Stimulated activated CD8-positive, alpha-beta memory T cell treated with anti-CD3 and anti-CD28 coated beads, Interleukin-7, amount 100 ng/mL, for 48 hours (primary cell): Measurements from ENCODE around the gene KIF2A.

Source experiments
- DNase-seq, 2 donors: peaks; one replicate each; pipeline ENCODE4 v3.0.0-alpha.2; 2020; ENCODE audit warnings: low read depth in 1 of 2; ENCODE audit errors: extremely low read depth in 1 of 2

The KIF2A gene

DNA sequence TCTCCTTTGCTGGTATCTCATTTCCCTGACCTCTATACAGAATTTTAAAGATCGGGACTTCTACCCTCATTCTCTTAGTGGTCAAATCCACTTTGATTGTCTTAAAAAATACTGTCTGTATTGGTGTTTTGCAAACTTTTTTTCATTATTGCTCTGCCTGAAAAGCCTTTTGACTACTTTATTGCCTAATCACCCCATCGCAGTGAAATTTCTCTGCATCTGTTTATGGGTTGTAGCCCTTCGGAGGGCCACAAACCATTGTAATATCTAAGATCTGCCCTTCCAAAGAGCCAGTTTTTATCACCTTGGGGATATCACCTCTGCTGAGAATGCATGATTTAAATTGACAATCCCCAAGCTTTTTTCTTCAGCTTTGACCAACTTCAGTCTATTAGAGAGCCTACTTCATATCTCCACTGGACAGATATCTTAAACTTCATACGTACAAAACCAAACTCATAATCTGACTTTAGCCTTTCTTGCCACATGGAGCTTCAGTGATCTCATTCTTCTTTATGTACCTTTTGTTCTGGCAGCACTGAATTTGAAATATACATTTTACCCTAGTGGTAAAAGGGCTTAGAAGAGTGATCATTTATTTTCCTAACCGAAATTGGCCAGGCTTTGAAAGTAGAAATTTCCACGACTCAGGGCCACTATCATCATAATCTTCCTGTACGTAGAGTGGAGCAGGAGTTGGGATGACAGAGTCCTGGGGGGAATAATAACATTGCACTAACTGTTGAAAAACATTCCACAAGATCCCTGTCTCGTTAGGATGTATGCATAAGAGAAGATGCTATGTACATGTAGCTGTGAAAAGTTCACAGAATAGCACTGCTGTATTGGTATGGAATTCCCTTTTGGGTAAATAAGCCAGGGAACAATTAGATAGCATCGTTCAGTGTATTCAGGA is 21.4 kb downstream of the KIF2A start:
- DNase-seq, result no peak

DNA sequence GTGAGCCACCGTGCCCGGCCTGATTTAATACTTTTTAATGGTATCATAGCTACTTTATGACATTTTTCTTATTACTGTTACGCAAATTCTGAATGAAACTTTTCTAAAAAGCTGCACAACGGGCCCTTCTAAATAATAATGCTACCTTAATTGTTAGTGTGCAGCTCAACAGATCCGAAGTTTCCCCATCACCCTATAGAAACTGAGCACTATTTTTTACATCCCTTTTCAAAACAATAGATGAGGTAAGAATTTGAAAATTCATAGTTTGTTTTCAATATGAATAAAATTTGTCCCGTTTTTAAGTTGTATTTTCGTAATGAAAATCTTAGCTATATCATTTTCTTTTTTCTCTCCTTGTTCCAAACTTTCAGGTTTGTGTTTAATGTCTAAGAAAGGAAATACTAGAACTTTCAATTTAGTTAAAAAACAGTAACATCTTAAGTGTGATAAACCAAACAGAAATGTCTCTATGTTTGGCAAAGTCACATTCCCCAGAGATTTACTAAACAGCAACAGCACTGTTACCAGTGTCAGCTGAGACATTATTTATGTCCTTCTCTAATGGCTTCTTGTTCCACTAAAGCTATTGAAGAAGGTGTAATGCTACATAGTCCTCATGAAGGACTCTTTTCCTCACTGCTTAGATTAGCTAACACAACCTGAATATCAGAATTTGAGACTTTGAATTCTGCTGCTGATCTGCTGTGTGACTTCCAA is 22.9 kb downstream of the KIF2A start:
- DNase-seq, result no peak

DNA sequence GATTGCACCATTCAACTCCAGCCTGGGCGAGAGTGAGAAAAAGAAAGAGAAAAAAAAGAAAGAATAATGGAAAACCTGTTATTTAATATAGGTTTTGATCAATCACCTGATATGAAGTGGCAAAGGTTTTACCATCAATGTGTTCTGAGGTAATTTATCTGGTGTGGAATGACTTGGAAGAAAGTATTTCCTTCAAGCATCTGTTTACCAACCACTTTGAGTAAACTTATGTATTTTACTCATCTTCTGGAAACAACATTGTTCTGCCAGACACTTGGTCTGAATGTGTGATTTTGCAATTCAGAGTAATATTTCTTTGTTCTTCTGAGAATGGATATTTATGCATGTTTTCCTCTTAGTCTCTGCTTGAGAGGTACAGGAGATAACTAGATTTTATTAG is 24.3 kb downstream of the KIF2A start:
- DNase-seq, result no peak

DNA sequence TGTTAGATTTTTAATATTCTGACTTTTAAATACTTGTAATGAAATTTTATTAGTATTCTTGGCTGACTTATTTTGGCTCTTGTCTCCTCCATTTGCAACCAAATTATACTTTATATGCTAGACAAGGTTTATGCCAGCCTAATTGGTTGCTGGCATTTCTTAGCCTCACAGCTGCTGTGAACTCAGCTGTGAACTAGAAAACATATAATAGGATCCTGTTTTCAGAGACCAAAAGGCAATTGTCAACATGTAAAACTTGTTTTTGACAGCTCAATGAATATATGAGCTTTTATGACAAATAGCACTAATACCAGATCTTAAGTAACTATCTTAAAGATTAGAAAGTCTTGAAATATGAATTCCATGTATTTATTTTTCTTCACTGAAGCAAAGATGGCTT is 25.9 kb downstream of the KIF2A start:
- DNase-seq, result no peak

DNA sequence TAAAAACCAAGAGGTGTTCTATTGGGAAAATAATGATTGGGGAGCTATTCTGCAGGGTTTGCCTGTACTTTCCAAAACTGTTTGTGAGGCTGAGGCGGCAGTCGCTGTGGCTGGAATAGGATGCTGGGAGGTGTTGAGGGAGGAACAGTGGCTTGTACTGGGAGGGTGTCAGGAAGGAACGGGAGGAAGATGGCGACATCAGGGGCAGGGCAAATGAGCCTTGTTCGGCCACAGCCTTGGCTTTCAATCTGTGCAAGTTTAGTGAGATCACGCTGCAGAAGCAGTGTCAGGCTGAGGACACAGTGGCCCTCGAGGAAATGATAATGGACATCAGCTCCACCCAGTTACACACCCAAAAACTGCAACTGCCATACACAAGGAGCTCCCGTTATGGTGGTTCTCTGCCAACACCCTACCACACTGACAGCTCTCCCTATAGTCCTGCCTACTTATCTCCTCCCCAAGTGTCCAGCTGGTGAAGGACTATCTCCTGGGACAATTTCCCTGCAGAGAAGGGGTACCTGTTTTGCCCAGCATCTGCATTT is 27.3 kb downstream of the KIF2A start:
- DNase-seq, result no peak

DNA sequence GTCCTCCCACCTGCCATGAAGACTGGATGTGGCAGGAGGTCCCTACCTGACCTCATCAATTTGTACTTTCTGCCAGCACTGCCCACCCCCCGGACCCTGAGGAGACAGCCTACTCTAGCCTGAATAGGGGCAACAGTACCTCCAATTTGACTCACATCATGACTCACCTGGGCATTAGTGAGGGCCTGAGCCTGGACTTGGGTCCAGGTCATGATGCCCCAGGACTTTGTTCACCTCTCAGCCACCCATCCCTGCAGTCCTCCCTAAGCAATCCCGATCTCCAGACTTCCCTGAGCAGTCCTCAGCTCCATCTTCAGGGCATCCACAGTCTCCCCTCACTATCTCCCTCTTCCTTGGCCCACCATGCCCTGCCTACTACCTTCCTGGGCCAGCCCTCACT is 28.1 kb downstream of the KIF2A start:
- no peak for DNase-seq

DNA sequence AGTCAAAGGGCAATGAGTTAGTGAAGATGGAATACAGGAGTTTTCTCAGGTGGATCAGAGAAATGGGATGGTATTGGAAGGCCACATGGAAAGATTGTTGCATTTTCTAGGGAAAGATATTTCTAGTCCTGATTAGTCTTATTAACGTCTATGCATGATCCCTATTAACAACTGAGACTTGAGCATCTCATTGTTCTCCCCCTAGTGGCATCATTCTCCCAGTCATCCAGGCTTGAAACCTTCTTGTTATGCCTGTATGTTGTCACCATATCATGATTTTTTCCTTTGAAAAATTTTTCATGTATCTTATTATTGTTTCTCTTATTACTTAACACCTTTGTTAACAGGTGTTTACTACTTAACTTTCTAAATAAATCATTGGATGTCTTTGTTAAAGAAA is 34.4 kb downstream of the KIF2A start:
- DNase-seq, result no peak

DNA sequence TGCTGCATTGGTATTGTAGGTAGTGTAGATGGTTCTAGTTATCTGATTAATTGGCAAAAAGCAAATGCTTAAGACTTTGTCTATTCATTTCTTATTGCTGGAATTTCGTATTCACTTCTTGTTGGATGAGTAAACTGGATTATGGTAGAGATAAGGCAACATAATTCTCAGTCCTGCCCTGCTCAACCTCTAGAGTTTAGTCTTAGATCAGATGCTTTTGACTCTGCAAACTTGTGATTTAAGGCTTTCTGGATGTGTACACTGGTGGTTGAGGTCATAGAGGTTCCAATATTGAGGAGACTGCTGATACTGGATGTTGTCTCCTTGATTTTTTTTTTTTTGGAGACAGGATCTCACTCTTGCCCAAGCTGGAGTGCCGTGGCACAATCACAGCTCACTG is 35.0 kb downstream of the KIF2A start:
- DNase-seq, result no peak

DNA sequence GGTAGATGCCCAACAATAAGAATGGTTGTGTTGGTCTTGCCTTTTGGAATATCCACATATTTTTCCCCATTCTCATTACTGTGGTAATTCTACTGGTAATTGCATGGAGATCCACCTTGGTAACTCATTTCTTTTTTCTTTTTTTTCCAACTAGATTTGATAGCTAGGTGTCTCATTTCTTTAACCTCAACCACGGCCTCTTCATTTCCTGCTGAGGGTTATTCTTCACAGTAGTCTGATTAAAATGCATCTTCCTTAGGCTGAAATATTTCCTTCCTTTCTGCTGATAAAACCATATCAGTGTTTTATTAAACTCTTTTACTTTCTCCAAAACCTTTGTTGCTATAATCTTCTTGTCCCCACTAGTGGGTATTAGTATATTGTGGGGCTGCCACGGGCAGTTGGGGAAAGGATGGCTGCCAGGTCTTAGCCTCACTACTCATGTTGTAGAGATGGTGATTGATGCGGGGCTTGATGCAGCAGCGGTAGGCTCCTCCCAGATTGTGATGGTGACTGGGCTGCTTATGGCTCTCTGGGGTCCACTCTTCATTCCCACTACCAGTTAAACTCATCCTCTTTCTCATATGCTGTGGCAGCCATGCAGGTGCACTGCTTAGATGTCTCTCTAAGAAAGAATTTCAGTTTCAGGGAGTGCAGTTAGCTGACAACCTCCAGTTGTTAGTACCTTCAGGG is 35.9 kb downstream of the KIF2A start:
- DNase-seq, result peak in 1 of 2 donors; percentile 6

DNA sequence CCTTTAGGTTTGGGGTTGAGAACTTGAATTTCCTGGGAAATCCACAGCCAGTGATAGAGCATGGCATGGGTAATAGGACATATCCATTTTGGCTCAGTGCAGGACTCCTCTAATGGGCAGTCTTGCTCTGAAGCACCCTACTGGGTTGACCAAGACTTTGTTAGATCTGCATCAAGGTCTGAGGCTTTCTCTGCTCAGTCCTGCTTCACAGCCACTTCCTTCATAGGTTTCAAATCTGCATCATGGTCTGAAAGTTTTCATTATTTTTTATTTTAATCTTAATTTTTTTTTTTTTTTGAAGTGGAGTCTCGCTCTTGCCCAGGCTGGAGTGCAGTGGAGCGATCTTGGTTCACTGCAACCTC is 36.5 kb downstream of the KIF2A start:
- DNase-seq, result no peak

DNA sequence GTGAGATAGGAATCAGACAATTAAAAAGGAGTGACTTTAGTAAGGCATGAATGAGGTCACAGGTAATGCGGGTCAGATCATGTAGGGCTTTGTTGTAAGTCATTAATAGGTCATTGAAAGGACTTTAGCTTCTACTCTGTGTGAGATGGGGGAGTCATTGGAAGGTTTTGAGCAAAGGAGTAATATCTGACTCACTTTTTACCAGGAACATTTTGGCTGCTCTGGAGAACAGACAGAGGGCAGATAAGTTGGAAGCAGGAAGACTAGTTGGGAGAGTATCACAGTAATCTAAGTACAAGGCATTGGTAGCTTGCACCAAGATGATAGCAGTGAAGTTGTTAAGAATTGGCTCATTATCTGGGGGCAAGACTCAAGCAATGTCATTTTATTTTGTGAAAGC is 37.4 kb downstream of the KIF2A start:
- DNase-seq, result no peak

DNA sequence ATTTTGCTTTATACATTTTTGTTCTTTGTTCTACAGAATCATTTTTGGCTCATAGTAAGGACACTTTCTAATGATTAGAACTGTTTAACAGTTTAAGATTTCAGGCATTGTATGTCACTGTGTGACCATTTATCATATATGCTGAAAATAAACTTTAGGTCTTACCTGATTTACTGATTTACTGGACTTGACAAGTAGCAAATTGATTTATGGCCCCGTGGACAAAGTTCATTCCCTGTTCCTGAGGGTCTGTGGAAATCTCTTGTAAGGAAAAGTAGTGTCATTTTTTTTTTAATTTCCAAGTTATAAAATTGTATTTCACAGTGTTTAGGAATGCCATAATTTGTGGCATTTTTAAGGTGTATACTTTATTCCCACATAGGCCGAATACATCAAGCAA is 40.7 kb downstream of the KIF2A start:
- no peak for DNase-seq

DNA sequence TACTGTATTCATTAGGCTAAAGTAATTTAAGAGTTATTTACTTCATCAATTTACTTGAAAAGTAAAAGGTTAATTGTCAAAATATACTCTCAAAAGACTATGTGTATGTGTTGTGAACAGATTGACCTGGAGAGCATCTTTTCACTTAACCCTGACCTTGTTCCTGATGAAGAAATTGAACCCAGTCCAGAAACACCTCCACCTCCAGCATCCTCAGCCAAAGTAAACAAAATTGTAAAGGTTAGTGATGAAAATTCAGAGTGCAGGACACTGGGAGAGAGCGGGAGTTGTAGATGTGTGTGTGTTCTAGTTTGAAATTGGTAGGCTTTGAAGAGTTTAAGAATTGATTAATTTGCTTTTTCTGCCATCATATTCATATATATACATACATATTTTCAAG is 41.9 kb downstream of the KIF2A start:
- DNase-seq, result no peak

DNA sequence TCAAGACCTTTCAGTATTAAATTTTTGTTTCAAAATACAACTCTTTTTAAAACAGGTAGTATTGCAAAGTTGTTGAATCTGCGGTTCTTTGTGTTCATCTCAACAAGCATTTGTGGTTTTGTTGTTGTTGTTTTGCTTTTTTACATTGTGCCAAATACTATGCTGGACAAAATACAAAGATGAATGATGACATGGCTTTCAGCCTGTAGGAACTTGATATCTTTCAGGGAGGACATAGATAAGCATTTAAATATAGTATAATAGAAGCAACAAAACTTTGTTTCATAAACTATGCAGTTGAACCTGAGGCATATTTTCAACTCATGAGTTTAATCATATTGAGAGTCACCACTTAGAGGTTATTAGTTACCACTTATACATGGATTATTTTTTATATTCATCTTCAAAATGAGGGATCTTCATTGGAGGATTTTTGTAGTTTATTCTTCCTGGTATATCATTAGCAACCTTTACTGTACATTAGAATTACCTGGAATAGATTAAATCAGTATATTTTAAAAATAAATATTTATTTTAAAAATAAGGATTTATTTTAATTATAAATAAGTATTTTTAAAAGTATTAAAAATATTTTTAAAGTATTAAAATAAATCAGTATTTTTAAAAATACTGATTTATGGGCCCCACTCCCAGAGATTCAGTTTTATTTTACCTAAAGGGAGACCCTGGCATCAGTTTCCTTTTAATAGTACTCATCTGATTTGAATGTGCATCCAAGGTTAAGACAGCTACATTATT is 42.9 kb downstream of the KIF2A start:
- no peak for DNase-seq

DNA sequence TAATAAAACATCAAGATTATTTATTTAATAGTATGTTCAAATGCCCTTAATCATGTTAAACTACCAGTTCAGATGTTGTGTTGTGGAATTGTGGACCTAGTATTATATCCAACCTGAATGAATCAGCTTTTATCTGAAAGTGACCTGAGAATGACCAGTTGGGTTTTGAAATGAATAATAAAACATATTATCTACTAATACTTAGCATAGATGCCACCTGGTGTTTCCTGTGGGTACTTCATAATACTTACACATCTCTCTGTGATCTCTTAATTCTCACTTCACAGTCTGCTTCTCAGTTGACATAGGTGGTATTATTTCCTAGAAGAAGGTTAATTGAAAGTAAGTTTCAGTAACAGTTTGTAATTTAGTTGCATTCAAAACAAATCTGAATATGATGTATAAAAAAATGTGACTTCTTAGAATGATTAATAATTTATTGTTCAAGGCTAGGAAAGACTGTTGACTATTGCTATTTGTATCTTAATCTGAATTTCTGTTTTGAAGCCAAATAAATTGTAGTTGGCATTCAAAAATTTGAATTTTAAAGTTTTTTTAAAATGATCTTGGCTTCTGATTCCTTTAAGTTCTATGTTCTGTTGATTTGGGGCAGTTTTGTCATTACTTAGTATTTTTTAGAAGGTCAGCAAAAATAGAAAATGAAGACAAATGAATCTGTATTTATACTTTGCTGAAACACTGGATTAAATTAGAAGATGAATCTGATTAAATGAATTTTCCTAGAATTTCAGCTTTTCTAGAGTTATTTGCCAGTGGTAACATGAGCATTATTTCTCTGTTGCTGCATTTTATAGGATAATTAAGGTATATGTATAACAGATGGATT is 48.2 kb downstream of the KIF2A start:
- no peak for DNase-seq

DNA sequence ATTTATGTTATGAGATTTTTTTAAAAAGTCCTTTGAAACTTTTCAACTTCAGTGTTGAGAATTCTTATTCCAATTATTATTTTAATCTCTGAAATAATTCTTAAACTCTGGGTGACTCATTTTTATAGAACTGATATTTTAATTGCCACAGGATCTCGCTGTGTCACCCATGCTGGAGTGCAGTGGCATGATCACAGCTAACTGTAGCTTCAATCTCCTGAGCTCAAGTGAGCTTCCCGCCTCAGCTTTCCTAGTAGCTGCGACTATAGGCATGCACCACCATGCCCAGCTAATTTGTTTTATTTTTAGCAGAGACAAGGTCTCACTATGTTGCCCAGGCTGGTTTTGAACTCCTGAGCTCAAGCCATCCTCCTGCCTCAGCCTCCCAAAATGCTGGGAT is 56.7 kb downstream of the KIF2A start:
- DNase-seq, result no peak

DNA sequence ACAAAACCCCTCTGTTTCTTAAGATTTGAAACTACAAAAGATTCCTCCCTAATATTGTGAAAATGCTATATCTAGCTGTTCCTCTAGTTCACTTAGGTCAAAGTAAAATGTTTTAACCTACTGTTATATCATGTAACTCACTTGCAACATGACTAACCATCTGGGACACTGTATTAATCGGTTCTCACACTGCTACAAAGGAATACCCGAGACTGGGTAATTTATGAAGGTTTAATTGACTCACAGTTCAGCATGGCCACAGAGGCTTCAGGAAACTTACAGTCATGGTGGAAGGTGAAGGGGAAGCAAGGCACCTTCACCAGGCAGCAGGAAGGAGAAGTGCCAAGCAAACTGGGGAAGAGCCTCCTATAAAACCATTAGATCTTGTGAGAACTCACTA is 63.0 kb downstream of the KIF2A start:
- no peak for DNase-seq

DNA sequence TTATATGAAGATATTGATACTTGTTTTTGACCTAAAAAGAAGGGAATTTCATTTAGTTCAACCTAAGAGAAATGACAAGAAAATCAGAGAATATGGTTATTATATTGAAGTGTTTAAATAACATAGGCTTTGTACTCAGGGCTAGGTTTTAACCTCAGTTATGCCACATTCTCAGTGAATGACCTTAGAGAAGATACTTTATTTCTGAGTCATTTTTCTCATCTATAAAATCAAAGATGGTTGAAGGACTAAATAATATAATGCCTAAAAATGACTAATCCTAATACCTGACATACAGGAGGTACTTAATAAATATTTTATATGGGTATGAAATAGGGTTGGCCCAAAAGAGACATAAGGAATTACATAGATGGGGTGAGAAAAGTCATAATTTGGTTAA is 65.4 kb downstream of the KIF2A start:
- no peak for DNase-seq

DNA sequence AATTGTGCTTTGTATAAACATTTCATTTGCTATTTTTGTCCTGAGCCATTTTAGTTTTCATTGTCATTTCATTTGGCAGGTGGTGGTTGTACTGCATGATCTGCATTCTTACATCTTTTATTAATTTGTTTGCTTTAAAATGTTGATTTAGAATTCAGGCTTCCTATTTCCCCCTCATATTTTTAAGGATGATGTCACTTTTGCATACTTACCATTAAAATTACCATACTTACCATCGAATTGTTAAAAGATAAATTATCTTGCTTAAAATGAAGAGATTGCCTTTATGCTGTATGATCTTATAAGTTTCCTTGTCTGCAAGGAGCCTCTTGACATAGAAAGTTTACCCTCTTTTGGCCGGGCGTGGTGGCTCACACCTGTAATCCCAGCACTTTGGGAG is 66.6 kb downstream of the KIF2A start:
- DNase-seq, result no peak

DNA sequence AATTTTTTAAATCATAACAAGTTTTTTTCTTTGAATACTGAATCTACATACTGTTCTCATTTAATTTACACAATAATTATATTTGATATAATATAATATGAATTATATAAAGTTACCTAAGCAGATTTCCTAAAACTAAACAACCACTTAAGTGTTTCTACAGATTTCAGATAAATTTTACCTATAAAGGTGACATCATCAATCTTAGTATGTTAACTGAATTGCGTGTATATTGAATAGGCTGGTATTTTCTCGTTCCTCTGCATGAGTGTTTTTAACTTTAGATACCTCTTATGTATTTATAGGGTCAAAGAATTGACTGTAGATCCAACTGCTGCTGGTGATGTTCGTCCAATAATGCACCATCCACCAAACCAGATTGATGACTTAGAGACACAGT is 67.4 kb downstream of the KIF2A start:
- no peak for DNase-seq
